Measurements from ENCODE around the gene SVOP. TPM values are rescaled to one million over a fixed set of nuclear protein-coding genes. Genes with fewer than 3 reads are reported as not detected.

Gene SVOP
- total and polyA plus RNA-seq, 2 of the 4 experiments (the other 2 are of a cell fraction), result not detected

GRCh38 chr12:109036975-109037374 lies 16.1 kb upstream of the SVOP start:
- Histone ChIP-seq H2AFZ (replicated peaks; ENCODE audit: low read length, poor library complexity) (no peak overlapping the region), H4K20me1 (ENCODE audit: insufficient read depth, low read length) (no peaks in the 10 kb centered on the region), H3K36me3 (ENCODE audit: control insufficient read depth, insufficient read depth, low read length) (no peaks in the 10 kb centered on the region), H3K27me3 (ENCODE audit: control insufficient read depth, insufficient read depth, low read length) (peaks cover 1% of the 10 kb centered on the region; the same call in 1 of the 2 replicates), H3K9me1 (ENCODE audit: insufficient read depth, low read length) (no peaks in the 10 kb centered on the region), H2BK5ac (ENCODE audit: low read depth, low read length, poor library complexity, severe bottlenecking) (no peak overlapping the region), H3K27ac (ENCODE audit: insufficient read depth, low read length) (no peak overlapping the region), H2BK15ac (ENCODE audit: low read depth, low read length) (no peak overlapping the region), H4K8ac (ENCODE audit: low read depth in 2 of 2, low read length in 2 of 2) (no peak overlapping the region), H2BK120ac (ENCODE audit: low read depth, low read length) (no peak overlapping the region), H3K9me3 (ENCODE audit: control insufficient read depth, insufficient read depth, low read length) (0 out of 2 replicates have a peak, but pooled peaks cover 2% of the 10 kb centered on the region), H3K79me1 (ENCODE audit: low read depth in 1 of 2, low read length in 2 of 2) (no peaks in the 10 kb centered on the region), H3K4me1 (ENCODE audit: control insufficient read depth, insufficient read depth, low read length) (no peaks in the 10 kb centered on the region), H2AK5ac (ENCODE audit: low read depth, low read length) (no peak overlapping the region), H3K4me2 (ENCODE audit: low read depth, low read length) (no peak overlapping the region), H3K56ac (ENCODE audit: extremely low read depth, insufficient read depth, low read length) (no peak overlapping the region), H3K4me3 (ENCODE audit: insufficient read depth, low read depth, low read length) (no peak overlapping the region), H3K18ac (ENCODE audit: low read depth, low read length) (no peak overlapping the region), H2BK20ac (ENCODE audit: low read depth, low read length) (no peak overlapping the region), H3K4ac (ENCODE audit: low read depth, low read length) (no peak overlapping the region), H4K91ac (ENCODE audit: insufficient read depth, low read depth, low read length) (no peak overlapping the region), H3K14ac (replicated peaks; ENCODE audit: low read depth, low read length) (no peak overlapping the region), H3K23ac (ENCODE audit: low read depth, low read length) (no peak overlapping the region), H2AK9ac (replicated peaks; ENCODE audit: low read depth, low read length, poor library complexity) (no peak overlapping the region), H4K5ac (ENCODE audit: low read depth, low read length) (no peak overlapping the region), H3K9ac (ENCODE audit: low read depth, low read length) (no peak overlapping the region)
- in situ Hi-C loops (cut with MboI; ENCODE audit: low sequenced_read_pairs) (no loop called here), intact Hi-C loops (cut with micrococcal nuclease) (no loop called here), dilution Hi-C loops (cut with HindIII; ENCODE audit: low sequenced_read_pairs, unreplicated experiment) (no loop called here)
- ChIA-PET CTCF (no interaction called here), POLR2A (ENCODE audit: unreplicated experiment) (no interaction called here)
- no TSS peak for BruUV-seq (replicated peaks)
- DNase-seq, result no peak
- TF ChIP-seq RCOR1 (IDR thresholded peaks at IDR 0.05; ENCODE audit: insufficient replicate concordance, low read length) (no peak), MAZ (IDR thresholded peaks at IDR 0.05; ENCODE audit: borderline replicate concordance, low read depth, low read length) (no peak), CEBPB (IDR thresholded peaks at IDR 0.05; ENCODE audit: low read depth, low read length) (no peak), FOS (IDR thresholded peaks at IDR 0.05; ENCODE audit: low read depth, low read length) (no peak), POLR2A (IDR thresholded peaks at IDR 0.05; ENCODE audit: low read depth, low read length) (no peak), RFX5 (IDR thresholded peaks at IDR 0.05; ENCODE audit: low read depth, low read length) (no peak), CHD1 (IDR thresholded peaks at IDR 0.05; ENCODE audit: low read depth, low read length) (no peak), NFE2L2 (IDR thresholded peaks at IDR 0.05; ENCODE audit: low read depth, low read length) (no peak), SMC3 (IDR thresholded peaks at IDR 0.05; ENCODE audit: low read depth, low read length) (no peak), ELK1 (IDR thresholded peaks at IDR 0.05; ENCODE audit: borderline replicate concordance, low read depth, low read length) (no peak), MXI1 (IDR thresholded peaks at IDR 0.05; ENCODE audit: borderline replicate concordance, low read depth, low read length) (no peak), BHLHE40 (IDR thresholded peaks at IDR 0.05; ENCODE audit: low read depth, low read length) (no peak), MAFK (IDR thresholded peaks at IDR 0.05; ENCODE audit: low read depth, low read length) (no peak), RAD21 (IDR thresholded peaks at IDR 0.05; ENCODE audit: low read length) (no peak)
- TF ChIP-seq, protein P1, sequence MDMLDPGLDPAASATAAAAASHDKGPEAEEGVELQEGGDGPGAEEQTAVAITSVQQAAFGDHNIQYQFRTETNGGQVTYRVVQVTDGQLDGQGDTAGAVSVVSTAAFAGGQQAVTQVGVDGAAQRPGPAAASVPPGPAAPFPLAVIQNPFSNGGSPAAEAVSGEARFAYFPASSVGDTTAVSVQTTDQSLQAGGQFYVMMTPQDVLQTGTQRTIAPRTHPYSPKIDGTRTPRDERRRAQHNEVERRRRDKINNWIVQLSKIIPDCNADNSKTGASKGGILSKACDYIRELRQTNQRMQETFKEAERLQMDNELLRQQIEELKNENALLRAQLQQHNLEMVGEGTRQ (IDR thresholded peaks at IDR 0.05; ENCODE audit: low read depth, low read length), result no peak
- TF ChIP-seq, protein P2, sequence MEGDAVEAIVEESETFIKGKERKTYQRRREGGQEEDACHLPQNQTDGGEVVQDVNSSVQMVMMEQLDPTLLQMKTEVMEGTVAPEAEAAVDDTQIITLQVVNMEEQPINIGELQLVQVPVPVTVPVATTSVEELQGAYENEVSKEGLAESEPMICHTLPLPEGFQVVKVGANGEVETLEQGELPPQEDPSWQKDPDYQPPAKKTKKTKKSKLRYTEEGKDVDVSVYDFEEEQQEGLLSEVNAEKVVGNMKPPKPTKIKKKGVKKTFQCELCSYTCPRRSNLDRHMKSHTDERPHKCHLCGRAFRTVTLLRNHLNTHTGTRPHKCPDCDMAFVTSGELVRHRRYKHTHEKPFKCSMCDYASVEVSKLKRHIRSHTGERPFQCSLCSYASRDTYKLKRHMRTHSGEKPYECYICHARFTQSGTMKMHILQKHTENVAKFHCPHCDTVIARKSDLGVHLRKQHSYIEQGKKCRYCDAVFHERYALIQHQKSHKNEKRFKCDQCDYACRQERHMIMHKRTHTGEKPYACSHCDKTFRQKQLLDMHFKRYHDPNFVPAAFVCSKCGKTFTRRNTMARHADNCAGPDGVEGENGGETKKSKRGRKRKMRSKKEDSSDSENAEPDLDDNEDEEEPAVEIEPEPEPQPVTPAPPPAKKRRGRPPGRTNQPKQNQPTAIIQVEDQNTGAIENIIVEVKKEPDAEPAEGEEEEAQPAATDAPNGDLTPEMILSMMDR (conservative IDR thresholded peaks at IDR 0.05; ENCODE audit: low read depth, low read length), result no peak
- 60% methylated on average over 1 of the region's 1 CpG; no CpG with 5 or more reads in 1 of the 2 experiments for WGBS, 2 experiments (ENCODE audit: extremely low coverage in 2 of 2, insufficient read length in 1 of 2)
- no peak for ATAC-seq (ENCODE audit: low read depth)
